MCF 10A (cell line): ENCODE results near the gene ROGDI. TPM values are rescaled to one million over a fixed set of nuclear protein-coding genes. Genes with fewer than 3 reads are reported as not detected.

ENCODE experiments used
- BruUV-seq: library from RNA; stranded (reverse); fragments of 400-500 nt; replicated peaks from 2 replicates; lab custom pipeline; 2021; lab: Mats Ljungman, UMichigan
- CTCF ChIA-PET: fragments of 300-600 bp; sonication (Branson Sonifier 250); formaldehyde crosslinking; extraction: SDS; loops from one replicate; lab custom pipeline; 2021; ENCODE audit warnings: antibody characterized with exemption, inconsistent platforms; lab: Yijun Ruan, JAX
- POLR2A ChIA-PET: fragments of 300-600, 350-650 bp; sonication (Branson Sonifier 250); formaldehyde crosslinking; extraction: SDS; loops from one replicate; lab custom pipeline; 2020; ENCODE audit warnings: antibody characterized with exemption, inconsistent platforms; lab: Yijun Ruan, JAX
- DNase-seq: peaks from one replicate; pipeline ENCODE4 v3.0.0-alpha.2; 2018; ENCODE audit not compliant: unreplicated experiment
- H3K27ac Mint-ChIP-seq: one replicate; pipeline ENCODE4 v1.8.0; 2022; ENCODE audit warnings: mild to moderate bottlenecking, low read depth, mixed read lengths; ENCODE audit not compliant: unreplicated experiment
- H3K27me3 Mint-ChIP-seq: one replicate; pipeline ENCODE4 v1.8.0; 2022; ENCODE audit warnings: mixed read lengths; ENCODE audit not compliant: insufficient read depth, unreplicated experiment
- H3K36me3 Mint-ChIP-seq: one replicate; pipeline ENCODE4 v1.8.0; 2022; ENCODE audit warnings: mild to moderate bottlenecking, moderate library complexity, mixed read lengths; ENCODE audit not compliant: insufficient read depth, unreplicated experiment
- H3K4me1 Mint-ChIP-seq: one replicate; pipeline ENCODE4 v1.8.0; 2022; ENCODE audit warnings: mixed read lengths; ENCODE audit not compliant: insufficient read depth, unreplicated experiment
- H3K4me3 Mint-ChIP-seq: one replicate; pipeline ENCODE4 v1.8.0; 2022; ENCODE audit warnings: mild to moderate bottlenecking, moderate library complexity, mixed read lengths; ENCODE audit not compliant: unreplicated experiment
- H3K9me3 Mint-ChIP-seq: one replicate; pipeline ENCODE4 v1.8.0; 2022; ENCODE audit warnings: mixed read lengths; ENCODE audit not compliant: unreplicated experiment
- CTCF ChIP-seq: fragments of 200-600 bp; IDR thresholded peaks from one replicate; pipeline ENCODE4 v1.8.0; 2022; ENCODE audit warnings: antibody characterized with exemption, mild to moderate bottlenecking; ENCODE audit not compliant: unreplicated experiment
- intact Hi-C: fragments of 100-400 bp; cut with micrococcal nuclease; formaldehyde crosslinking; loops from 2 replicates; pipeline ENCODE4 v1.14.1; 2022
- total RNA-seq: library from RNA; stranded (reverse); gene quantifications from 2 replicates; pipeline ENCODE4 v1.2.3, GENCODE V29; 2022

ROGDI gene
- total RNA-seq, 1 experiment from 2014 or later = 5.9 TPM

GRCh38 chr16:4752351-4753100 is 49.9 kb downstream of the ROGDI start:
- no peak for DNase-seq
- H3K9me3 Mint-ChIP-seq = no peaks in the 10 kb centered on the region
- no peak overlapping the region for H3K4me3 Mint-ChIP-seq
- H3K27me3 Mint-ChIP-seq = no peaks in the 10 kb centered on the region
- H3K36me3 Mint-ChIP-seq = peaks cover 55% of the 10 kb centered on the region
- BruUV-seq = no TSS peak
- POLR2A ChIA-PET = interaction anchor here (1.9 kb wide), 1 partner anchor 18 kb away, joined by 7 read pairs; the partner anchor contains the start of genes ANKS3 and DNAAF8
- H3K27ac Mint-ChIP-seq = no peak overlapping the region
- no peak for TF ChIP-seq CTCF
- CTCF ChIA-PET = no interaction called here
- intact Hi-C loops = no loop called here
- H3K4me1 Mint-ChIP-seq = no peaks in the 10 kb centered on the region

GRCh38 chr16:4750896-4751295 is 51.5 kb downstream of the ROGDI start:
- TF ChIP-seq CTCF = no peak
- Mint-ChIP-seq H3K27ac (no peak overlapping the region), H3K4me1 (no peaks in the 10 kb centered on the region), H3K9me3 (no peaks in the 10 kb centered on the region), H3K4me3 (no peak overlapping the region), H3K36me3 (peaks cover 40% of the 10 kb centered on the region), H3K27me3 (no peaks in the 10 kb centered on the region)
- ChIA-PET CTCF (interaction anchor here (0.8 kb wide), 1 partner anchor 10 kb away, joined by 3 read pairs; no protein-coding TSS in a partner anchor), POLR2A (interaction anchor here (1.9 kb wide), 1 partner anchor 16 kb away, joined by 7 read pairs; the partner anchor contains the start of genes ANKS3 and DNAAF8)
- DNase-seq = no peak
- BruUV-seq = no TSS peak
- intact Hi-C loops = no loop called here

DNA sequence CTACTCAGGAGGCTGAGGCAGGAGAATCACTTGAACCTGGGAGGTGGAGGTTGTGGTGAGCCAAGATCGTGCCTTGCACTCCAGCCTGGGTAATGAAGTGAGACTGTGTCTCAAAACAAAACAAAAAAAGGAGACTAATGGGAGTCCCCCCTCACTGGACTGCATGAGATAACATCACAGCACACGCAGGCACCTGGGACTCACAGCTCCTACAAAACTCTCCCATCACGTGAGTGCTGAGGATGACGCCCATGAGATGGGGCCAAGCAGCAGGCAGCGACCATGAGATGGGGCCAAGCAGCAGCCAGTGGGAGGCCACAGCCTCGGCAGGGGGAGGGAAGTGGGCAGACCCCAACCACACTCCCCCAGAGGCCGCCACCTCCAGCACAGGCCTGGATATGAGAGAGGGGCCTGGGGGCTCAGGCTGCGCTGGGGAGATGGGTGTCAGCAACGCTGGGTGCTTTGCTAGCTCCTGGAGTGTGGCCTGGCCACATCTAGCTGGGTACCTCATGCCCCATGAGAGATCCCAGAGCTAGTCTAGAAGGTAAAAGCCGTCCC is 52.7 kb downstream of the ROGDI start:
- H3K36me3 Mint-ChIP-seq = peaks cover 29% of the 10 kb centered on the region
- CTCF ChIA-PET = no interaction called here
- TF ChIP-seq CTCF = no peak

More for the DNA sequence above, 52.7 kb downstream of the ROGDI start:
- H3K9me3 Mint-ChIP-seq = no peaks in the 10 kb centered on the region
- no peak for DNase-seq
- no peak overlapping the region for H3K4me3 Mint-ChIP-seq
- H3K27me3 Mint-ChIP-seq = no peaks in the 10 kb centered on the region
- no peaks in the 10 kb centered on the region for H3K4me1 Mint-ChIP-seq
- intact Hi-C loops = no loop called here
- no peak overlapping the region for H3K27ac Mint-ChIP-seq
- no TSS peak for BruUV-seq
- POLR2A ChIA-PET = interaction anchor here (4.0 kb wide), 1 partner anchor 17 kb away, joined by 12 read pairs; the partner anchor contains the start of gene ZNF500
